Left renal cortex interstitium (tissue), 4 donors: ENCODE measurements around the gene USP14. TPM values are rescaled to one million over a fixed set of nuclear protein-coding genes. Genes with fewer than 3 reads are reported as not detected.
"Not testable (repeated sequence)": the region's sequence is repeated elsewhere in the genome, so short reads cannot be mapped to it uniquely, and the experiment has no call there.

Experiments
- DNase-seq, 4 donors: peaks; one replicate each; pipeline ENCODE4 v3.0.0-alpha.2; 2013; ENCODE audit warnings: low read depth in 4 of 4, low spot score in 2 of 4, missing footprints in 1 of 4
- polyA plus RNA-seq, 4 donors: library from polyadenylated mRNA; unstranded; fragments of 120-200 nt; gene quantifications; one replicate each; pipeline ENCODE4 v1.2.1, GENCODE V29; 2013; ENCODE audit not compliant: insufficient read length in 4 of 4

The USP14 gene
- 10 to 100 TPM; 52.9 to 63.9 (median 59.5) TPM for polyA plus RNA-seq

GRCh38 chr18:158128-159036 is at the start of gene USP14:
Gene USP14, plus strand, starts transcription at chr18:158557. Its CDS starts 142 bp downstream, at chr18:158699.
- peak; percentile 70 to 92 (median 81) for DNase-seq

GRCh38 chr18:108665-109063 is 49.7 kb upstream of the USP14 start:
- not testable (repeated sequence) for DNase-seq

- not testable (repeated sequence) for DNase-seq
Measured at GRCh38 chr18:109130-109921, 49.0 kb upstream of the USP14 start.

- not testable (repeated sequence) for DNase-seq
Measured at GRCh38 chr18:109922-110261, 48.5 kb upstream of the USP14 start.

GRCh38 chr18:110351-111201 is 47.8 kb upstream of the USP14 start:
- DNase-seq = not testable (repeated sequence)

- peak; percentile 42 to 62 (median 44) for DNase-seq
Measured at GRCh38 chr18:111306-112014, 46.9 kb upstream of the USP14 start.

GRCh38 chr18:112015-112733 is 46.2 kb upstream of the USP14 start:
- not testable (repeated sequence) for DNase-seq

- not testable (repeated sequence) for DNase-seq
Measured at GRCh38 chr18:120539-121260, 37.7 kb upstream of the USP14 start.

GRCh38 chr18:135045-135444 is 23.3 kb upstream of the USP14 start:
- DNase-seq = no peak

- no peak for DNase-seq
Measured at GRCh38 chr18:136433-136832, 21.9 kb upstream of the USP14 start.

GRCh38 chr18:137327-137726 is 21.0 kb upstream of the USP14 start:
- DNase-seq = no peak

GRCh38 chr18:140670-141266 is 17.6 kb upstream of the USP14 start:
- no peak for DNase-seq

- DNase-seq = not testable (repeated sequence)
Measured at GRCh38 chr18:142624-143296, 15.6 kb upstream of the USP14 start.

GRCh38 chr18:148841-149240 is 9.5 kb upstream of the USP14 start:
- DNase-seq = no peak

- DNase-seq = no peak
Measured at GRCh38 chr18:154151-154550, 4.2 kb upstream of the USP14 start.

GRCh38 chr18:155688-156087 is 2.7 kb upstream of the USP14 start:
- DNase-seq = no peak

- DNase-seq = no peak
Measured at GRCh38 chr18:156514-157230, 1.7 kb upstream of the USP14 start.
